CD8-positive, alpha-beta memory T cell (primary cell): ENCODE measurements around the gene FAM237A. TPM values are rescaled to one million over a fixed set of nuclear protein-coding genes. Genes with fewer than 3 reads are reported as not detected.

ENCODE experiments used
- CTCF ChIA-PET: fragments of 350-600 bp; sonication (Branson Sonifier 250); formaldehyde crosslinking; loops from one replicate; lab custom pipeline; 2021; ENCODE audit warnings: antibody characterized with exemption; lab: Charles Lee
- POLR2A ChIA-PET: fragments of 350-600 bp; sonication (Branson Sonifier 250); formaldehyde crosslinking; loops from one replicate; lab custom pipeline; 2021; ENCODE audit warnings: antibody characterized with exemption; lab: Charles Lee
- DNase-seq, 5 donors: peaks; one replicate each; pipeline versions ENCODE4 v3.0.0 to v3.0.0-alpha.2; 2020 to 2022; ENCODE audit warnings: mixed read lengths in 1 of 5
- H3K27ac ChIP-seq: one replicate; pipeline ENCODE4 v1.7.0; 2013; ENCODE audit warnings: low read depth, mild to moderate bottlenecking, low read length, moderate library complexity
- H3K27me3 ChIP-seq: 2 replicates; pipeline ENCODE4 v1.7.0; 2013; ENCODE audit warnings: low read length, mild to moderate bottlenecking; ENCODE audit not compliant: insufficient read depth, poor library complexity, severe bottlenecking
- H3K36me3 ChIP-seq: 2 replicates; pipeline ENCODE4 v1.7.0; 2013; ENCODE audit warnings: mild to moderate bottlenecking, low read length, moderate library complexity; ENCODE audit not compliant: insufficient read depth
- H3K4me1 ChIP-seq: 2 replicates; pipeline ENCODE4 v1.7.0; 2013; ENCODE audit warnings: mild to moderate bottlenecking, low read length, moderate library complexity; ENCODE audit not compliant: insufficient read depth
- H3K4me3 ChIP-seq: 2 replicates; pipeline ENCODE4 v1.7.0; 2013; ENCODE audit warnings: mild to moderate bottlenecking, low read length
- H3K9me3 ChIP-seq: 2 replicates; pipeline ENCODE4 v1.7.0; 2013; ENCODE audit warnings: mild to moderate bottlenecking, low read length
- H3K27ac Mint-ChIP-seq, 8 donors: one replicate each; pipeline ENCODE4 v1.8.0; 2020 to 2021; ENCODE audit warnings: mixed read lengths in 8 of 8, mild to moderate bottlenecking in 6 of 8, inconsistent platforms in 3 of 8, moderate library complexity in 3 of 8
- H3K27me3 Mint-ChIP-seq, 2 donors: one replicate each; pipeline ENCODE4 v1.8.0; 2020 to 2021; ENCODE audit warnings: mixed read lengths in 2 of 2, mild to moderate bottlenecking in 1 of 2, moderate library complexity in 1 of 2
- H3K36me3 Mint-ChIP-seq, 3 donors: one replicate each; pipeline ENCODE4 v1.8.0; 2020 to 2021; ENCODE audit warnings: mixed read lengths in 3 of 3, inconsistent platforms in 1 of 3, mild to moderate bottlenecking in 1 of 3
- H3K4me1 Mint-ChIP-seq, 3 donors: one replicate each; pipeline ENCODE4 v1.8.0; 2020 to 2021; ENCODE audit warnings: mixed read lengths in 3 of 3, inconsistent platforms in 1 of 3, mild to moderate bottlenecking in 1 of 3
- H3K4me3 Mint-ChIP-seq, 7 donors: one replicate each; pipeline ENCODE4 v1.8.0; 2020 to 2021; ENCODE audit warnings: mixed read lengths in 7 of 7, mild to moderate bottlenecking in 6 of 7, moderate library complexity in 4 of 7, inconsistent platforms in 2 of 7
- H3K9me3 Mint-ChIP-seq, 5 donors: one replicate each; pipeline ENCODE4 v1.8.0; 2020 to 2022; ENCODE audit warnings: mixed read lengths in 5 of 5, mild to moderate bottlenecking in 3 of 5, moderate library complexity in 2 of 5, inconsistent platforms in 1 of 5
- polyA plus RNA-seq: library from polyadenylated mRNA; unstranded; fragments of 300-500 nt; fragmentation: Illumina TruSeq; gene quantifications from one replicate; pipeline ENCODE4 v1.2.3, GENCODE V29; 2021
- total RNA-seq, 2 experiments: library from RNA; stranded (reverse); gene quantifications; one replicate each; pipeline ENCODE4 v1.2.3, GENCODE V29; 2021

The FAM237A gene
- total and polyA plus RNA-seq, 3 experiments from 2014 or later, result not detected

GRCh38 chr2:206657087-206657486 lies 14.8 kb downstream of the FAM237A start:
- DNase-seq, result no peak
- Histone ChIP-seq H3K4me1 (no peaks in the 10 kb centered on the region), H3K4me3 (no peak overlapping the region), H3K36me3 (no peaks in the 10 kb centered on the region), H3K27ac (no peak overlapping the region), H3K27me3 (no peaks in the 10 kb centered on the region), H3K9me3 (no peaks in the 10 kb centered on the region)
- H3K9me3 Mint-ChIP-seq, result peaks cover 0 to 16% (median 11%) of the 10 kb centered on the region in 5 donors
- H3K4me3 Mint-ChIP-seq, result no peak overlapping the region
- CTCF ChIA-PET, result no interaction called here
- POLR2A ChIA-PET, result no interaction called here
- no peaks in the 10 kb centered on the region for H3K4me1 Mint-ChIP-seq
- peaks cover 0 to 8% of the 10 kb centered on the region in 2 donors for H3K27me3 Mint-ChIP-seq
- H3K36me3 Mint-ChIP-seq, result no peaks in the 10 kb centered on the region
- peak overlapping the region in 1 of 8 donors; percentile 41 for H3K27ac Mint-ChIP-seq

GRCh38 chr2:206665251-206665650 lies 23.0 kb downstream of the FAM237A start:
- Histone ChIP-seq H3K36me3 (no peaks in the 10 kb centered on the region), H3K27ac (no peak overlapping the region), H3K27me3 (no peaks in the 10 kb centered on the region), H3K4me1 (no peaks in the 10 kb centered on the region), H3K4me3 (no peak overlapping the region), H3K9me3 (no peaks in the 10 kb centered on the region)
- no peaks in the 10 kb centered on the region for H3K9me3 Mint-ChIP-seq
- CTCF ChIA-PET, result no interaction called here
- H3K27me3 Mint-ChIP-seq, result peaks cover 8 to 11% of the 10 kb centered on the region in 2 donors
- no peaks in the 10 kb centered on the region for H3K4me1 Mint-ChIP-seq
- DNase-seq, result no peak
- no peak overlapping the region for H3K27ac Mint-ChIP-seq
- no peak overlapping the region for H3K4me3 Mint-ChIP-seq
- no peaks in the 10 kb centered on the region for H3K36me3 Mint-ChIP-seq
- POLR2A ChIA-PET, result no interaction called here

GRCh38 chr2:206670531-206671319 lies 28.4 kb downstream of the FAM237A start:
- Histone ChIP-seq H3K9me3 (no peaks in the 10 kb centered on the region), H3K4me1 (no peaks in the 10 kb centered on the region), H3K36me3 (no peaks in the 10 kb centered on the region), H3K4me3 (no peak overlapping the region), H3K27ac (no peak overlapping the region), H3K27me3 (no peaks in the 10 kb centered on the region)
- Mint-ChIP-seq H3K9me3 (no peaks in the 10 kb centered on the region), H3K27ac (no peak overlapping the region), H3K27me3 (peaks cover 8 to 17% of the 10 kb centered on the region in 2 donors), H3K4me3 (no peak overlapping the region), H3K36me3 (no peaks in the 10 kb centered on the region), H3K4me1 (no peaks in the 10 kb centered on the region)
- DNase-seq, result no peak
- CTCF ChIA-PET, result no interaction called here
- POLR2A ChIA-PET, result no interaction called here

GRCh38 chr2:206683546-206683945 lies 41.3 kb downstream of the FAM237A start:
- no peaks in the 10 kb centered on the region for H3K9me3 ChIP-seq
- H3K36me3 ChIP-seq, result no peaks in the 10 kb centered on the region
- H3K27me3 Mint-ChIP-seq, result peaks cover 3 to 19% of the 10 kb centered on the region in 2 donors

GRCh38 chr2:206688453-206688852 lies 46.2 kb downstream of the FAM237A start:
- CTCF ChIA-PET, result no interaction called here

More at GRCh38 chr2:206683546-206683945, 41.3 kb downstream of the FAM237A start:
- Mint-ChIP-seq H3K36me3 (no peaks in the 10 kb centered on the region), H3K4me3 (no peak overlapping the region), H3K9me3 (no peaks in the 10 kb centered on the region), H3K27ac (no peak overlapping the region), H3K4me1 (no peaks in the 10 kb centered on the region)
- H3K4me1 ChIP-seq, result no peaks in the 10 kb centered on the region
- no peak overlapping the region for H3K4me3 ChIP-seq
- POLR2A ChIA-PET, result no interaction called here
- CTCF ChIA-PET, result no interaction called here
- DNase-seq, result no peak
- no peak overlapping the region for H3K27ac ChIP-seq
- H3K27me3 ChIP-seq, result no peaks in the 10 kb centered on the region

GRCh38 chr2:206688990-206689389 lies 46.7 kb downstream of the FAM237A start:
- H3K9me3 Mint-ChIP-seq, result no peaks in the 10 kb centered on the region
- Histone ChIP-seq H3K9me3 (no peaks in the 10 kb centered on the region), H3K27ac (no peak overlapping the region), H3K27me3 (no peaks in the 10 kb centered on the region), H3K36me3 (no peaks in the 10 kb centered on the region), H3K4me1 (no peaks in the 10 kb centered on the region), H3K4me3 (no peak overlapping the region)
- ChIA-PET POLR2A (no interaction called here), CTCF (no interaction called here)
- H3K4me3 Mint-ChIP-seq, result no peak overlapping the region
- H3K4me1 Mint-ChIP-seq, result peaks cover 0 to 5% (median 4%) of the 10 kb centered on the region in 3 donors
- no peak overlapping the region for H3K27ac Mint-ChIP-seq
- peaks cover 0 to 18% of the 10 kb centered on the region in 2 donors for H3K27me3 Mint-ChIP-seq
- no peaks in the 10 kb centered on the region for H3K36me3 Mint-ChIP-seq
- no peak for DNase-seq

More at GRCh38 chr2:206688453-206688852, 46.2 kb downstream of the FAM237A start:
- Histone ChIP-seq H3K4me1 (no peaks in the 10 kb centered on the region), H3K9me3 (no peaks in the 10 kb centered on the region), H3K27ac (no peak overlapping the region), H3K27me3 (no peaks in the 10 kb centered on the region), H3K36me3 (no peaks in the 10 kb centered on the region), H3K4me3 (no peak overlapping the region)
- POLR2A ChIA-PET, result no interaction called here
- Mint-ChIP-seq H3K27me3 (peaks cover 0 to 22% of the 10 kb centered on the region in 2 donors), H3K36me3 (no peaks in the 10 kb centered on the region), H3K4me3 (no peak overlapping the region), H3K9me3 (no peaks in the 10 kb centered on the region), H3K4me1 (peaks cover 0 to 5% (median 4%) of the 10 kb centered on the region in 3 donors), H3K27ac (no peak overlapping the region)
- DNase-seq, result no peak

- Histone ChIP-seq H3K36me3 (no peaks in the 10 kb centered on the region), H3K9me3 (no peaks in the 10 kb centered on the region), H3K4me1 (no peaks in the 10 kb centered on the region), H3K4me3 (no peak overlapping the region), H3K27me3 (no peaks in the 10 kb centered on the region), H3K27ac (no peak overlapping the region)
- Mint-ChIP-seq H3K4me3 (no peak overlapping the region), H3K27me3 (peaks cover 0 to 3% of the 10 kb centered on the region in 2 donors), H3K27ac (no peak overlapping the region), H3K36me3 (no peaks in the 10 kb centered on the region), H3K4me1 (peaks cover 0 to 5% (median 4%) of the 10 kb centered on the region in 3 donors), H3K9me3 (no peaks in the 10 kb centered on the region)
- ChIA-PET CTCF (no interaction called here), POLR2A (no interaction called here)
- DNase-seq, result no peak
Observed at GRCh38 chr2:206692971-206693370, 50.7 kb downstream of the FAM237A start.

- no peaks in the 10 kb centered on the region for H3K9me3 ChIP-seq
- H3K27me3 ChIP-seq, result no peaks in the 10 kb centered on the region
- H3K4me1 Mint-ChIP-seq, result peaks cover 0 to 5% (median 4%) of the 10 kb centered on the region in 3 donors
- H3K9me3 Mint-ChIP-seq, result no peaks in the 10 kb centered on the region
- no peak overlapping the region for H3K27ac ChIP-seq
- peak in 2 of 5 donors; percentile 20 to 31 for DNase-seq
- H3K4me3 Mint-ChIP-seq, result no peak overlapping the region
- H3K36me3 ChIP-seq, result no peaks in the 10 kb centered on the region
- H3K36me3 Mint-ChIP-seq, result no peaks in the 10 kb centered on the region
- H3K4me1 ChIP-seq, result no peaks in the 10 kb centered on the region
- peaks cover 0 to 4% of the 10 kb centered on the region in 2 donors for H3K27me3 Mint-ChIP-seq
- ChIA-PET POLR2A (no interaction called here), CTCF (no interaction called here)
- no peak overlapping the region for H3K27ac Mint-ChIP-seq
- no peak overlapping the region for H3K4me3 ChIP-seq
Observed at GRCh38 chr2:206693399-206694137, 51.3 kb downstream of the FAM237A start.
